Natural killer cell (primary cell): Measurements from ENCODE around the gene CST11. TPM values are rescaled to one million over a fixed set of nuclear protein-coding genes. Genes with fewer than 3 reads are reported as not detected.

ENCODE experiments used
- ATAC-seq, 3 donors: fragments of 150-1000 bp in 2 of 3; fragments of 200-7000 bp in 1 of 3; cut with Tn5 transposase; 1 replicate in 1 of 3; 2 replicates in 2 of 3; pipeline ENCODE4 v1.10.0; 2021; ENCODE audit warnings: mild to moderate bottlenecking in 2 of 3, moderate library complexity in 2 of 3
- DNase-seq, 2 donors: peaks; one replicate each; pipeline versions ENCODE4 v3.0.0 to v3.0.0-alpha.2; 2013 to 2021; ENCODE audit warnings: mixed read lengths in 1 of 2
- H3K27ac ChIP-seq: one replicate; pipeline ENCODE4 v1.5.1; 2013; ENCODE audit warnings: mild to moderate bottlenecking, low read length
- H3K27me3 ChIP-seq: one replicate; pipeline ENCODE4 v1.6.1; 2013; ENCODE audit warnings: low read length; ENCODE audit not compliant: control insufficient read depth, insufficient read depth
- H3K36me3 ChIP-seq: one replicate; pipeline ENCODE4 v1.6.1; 2013; ENCODE audit warnings: low read length; ENCODE audit not compliant: control insufficient read depth, insufficient read depth
- H3K4me1 ChIP-seq: one replicate; pipeline ENCODE4 v1.6.1; 2013; ENCODE audit warnings: low read length; ENCODE audit not compliant: control insufficient read depth, insufficient read depth
- H3K4me3 ChIP-seq: one replicate; pipeline ENCODE4 v1.5.1; 2013; ENCODE audit warnings: low read length
- H3K9me3 ChIP-seq: one replicate; pipeline ENCODE4 v1.6.1; 2013; ENCODE audit warnings: low read length; ENCODE audit not compliant: control insufficient read depth, insufficient read depth
- H3K27ac Mint-ChIP-seq, 2 donors: one replicate each; pipeline ENCODE4 v1.8.0; 2022; ENCODE audit warnings: mild to moderate bottlenecking in 2 of 2, mixed read lengths in 2 of 2, moderate library complexity in 1 of 2
- H3K27me3 Mint-ChIP-seq, 2 donors: one replicate each; pipeline ENCODE4 v1.8.0; 2022; ENCODE audit warnings: low read depth in 2 of 2, mixed read lengths in 2 of 2
- H3K36me3 Mint-ChIP-seq: one replicate; pipeline ENCODE4 v1.8.0; 2022; ENCODE audit warnings: mixed read lengths
- H3K4me1 Mint-ChIP-seq, 2 donors: one replicate each; pipeline ENCODE4 v1.8.0; 2022; ENCODE audit warnings: mixed read lengths in 2 of 2
- H3K4me3 Mint-ChIP-seq: one replicate; pipeline ENCODE4 v1.8.0; 2022; ENCODE audit warnings: mild to moderate bottlenecking, moderate library complexity, mixed read lengths
- H3K9me3 Mint-ChIP-seq, 2 donors: one replicate each; pipeline ENCODE4 v1.8.0; 2022; ENCODE audit warnings: mixed read lengths in 2 of 2
- CTCF ChIP-seq: fragments of 200-600 bp; IDR thresholded peaks from one replicate; pipeline ENCODE4 v1.8.0; 2022; ENCODE audit warnings: antibody characterized with exemption
- WGBS: methylation state at CpG from one replicate; pipeline ENCODE4 v1.1.7; 2013; ENCODE audit warnings: missing lambda C conversion rate; ENCODE audit not compliant: insufficient coverage; 5-methylcytosine and 5-hydroxymethylcytosine counted together
- intact Hi-C: fragments of 100-400 bp; cut with micrococcal nuclease; formaldehyde crosslinking; loops from one replicate; pipeline ENCODE4 v1.14.2; 2022
- total RNA-seq, 4 donors: library from RNA; stranded (reverse); fragments of 120-200 nt in 1 of 4; gene quantifications; one replicate each; pipeline versions ENCODE4 v1.2.3 to v1.2.4, GENCODE V29; 2013 to 2022

Gene CST11
- total RNA-seq, 3 donors from 2014 or later (not counting 1 experiment from before 2014, with no cell fraction given) = not detected

- ATAC-seq = no peak
- peaks cover 64 to 69% of the 10 kb centered on the region in 2 donors for H3K4me1 Mint-ChIP-seq
These were observed 38.0 kb downstream of the CST11 start for GRCh38 chr20:23414526-23415188.

GRCh38 chr20:23413862-23414422 lies 38.7 kb downstream of the CST11 start:
- DNase-seq (no peak), ATAC-seq (no peak)
- Mint-ChIP-seq H3K9me3 (no peaks in the 10 kb centered on the region), H3K36me3 (no peaks in the 10 kb centered on the region), H3K27me3 (no peaks in the 10 kb centered on the region), H3K4me3 (no peak overlapping the region), H3K4me1 (peaks cover 59 to 66% of the 10 kb centered on the region in 2 donors), H3K27ac (no peak overlapping the region)
- TF ChIP-seq CTCF = no peak
- Histone ChIP-seq H3K27ac (no peak overlapping the region), H3K4me3 (no peak overlapping the region), H3K4me1 (peaks cover 17% of the 10 kb centered on the region), H3K9me3 (no peaks in the 10 kb centered on the region), H3K27me3 (no peaks in the 10 kb centered on the region), H3K36me3 (no peaks in the 10 kb centered on the region)
- intact Hi-C loops = no loop called here
- 100% methylated on average over 1 of the region's 3 CpGs for WGBS

More at GRCh38 chr20:23414526-23415188, 38.0 kb downstream of the CST11 start:
- H3K4me3 Mint-ChIP-seq = peak overlapping the region; percentile 47
- intact Hi-C loops = no loop called here
- Histone ChIP-seq H3K4me1 (peaks cover 17% of the 10 kb centered on the region), H3K27me3 (no peaks in the 10 kb centered on the region), H3K36me3 (no peaks in the 10 kb centered on the region), H3K9me3 (no peaks in the 10 kb centered on the region), H3K27ac (no peak overlapping the region), H3K4me3 (no peak overlapping the region)
- H3K27ac Mint-ChIP-seq = peak overlapping the region in 1 of 2 donors; percentile 74
- no peak for TF ChIP-seq CTCF
- no peaks in the 10 kb centered on the region for H3K27me3 Mint-ChIP-seq
- H3K9me3 Mint-ChIP-seq = no peaks in the 10 kb centered on the region
- H3K36me3 Mint-ChIP-seq = no peaks in the 10 kb centered on the region
- DNase-seq = no peak
- WGBS = no CpG with 5 or more reads among the region's 1 CpG

GRCh38 chr20:23412026-23412425 lies 40.6 kb downstream of the CST11 start:
- TF ChIP-seq CTCF = no peak

More at GRCh38 chr20:23412026-23412425, 40.6 kb downstream of the CST11 start:
- no peaks in the 10 kb centered on the region for H3K27me3 Mint-ChIP-seq
- H3K27ac Mint-ChIP-seq = no peak overlapping the region
- Histone ChIP-seq H3K27me3 (no peaks in the 10 kb centered on the region), H3K36me3 (no peaks in the 10 kb centered on the region), H3K4me3 (no peak overlapping the region), H3K27ac (no peak overlapping the region), H3K9me3 (no peaks in the 10 kb centered on the region), H3K4me1 (peaks cover 13% of the 10 kb centered on the region)
- intact Hi-C loops = no loop called here
- DNase-seq (no peak), ATAC-seq (no peak)
- H3K9me3 Mint-ChIP-seq = no peaks in the 10 kb centered on the region
- H3K4me3 Mint-ChIP-seq = no peak overlapping the region
- 82% methylated on average over 1 of the region's 1 CpG for WGBS
- H3K36me3 Mint-ChIP-seq = no peaks in the 10 kb centered on the region
- H3K4me1 Mint-ChIP-seq = peaks cover 56 to 73% of the 10 kb centered on the region in 2 donors
